Large intestine (tissue), 3 donors: ENCODE data around the gene VSIG8. TPM values are rescaled to one million over a fixed set of nuclear protein-coding genes. Genes with fewer than 3 reads are reported as not detected.
A peak's percentile ranks its signal among the peaks of the same experiment; 100 is the strongest.

ENCODE experiments used
- DNase-seq, 2 donors: peaks; one replicate each; pipeline versions ENCODE4 v3.0.0 to v3.0.0-alpha.2; 2013
- H3K27ac ChIP-seq: one replicate; pipeline ENCODE4 v1.5.1; 2013; ENCODE audit warnings: low read length
- H3K27me3 ChIP-seq: 2 replicates; pipeline ENCODE4 v1.6.1; 2013; ENCODE audit warnings: low read length; ENCODE audit not compliant: control insufficient read depth, insufficient read depth
- H3K36me3 ChIP-seq: 2 replicates; pipeline ENCODE4 v1.6.1; 2013; ENCODE audit warnings: low read length; ENCODE audit not compliant: control insufficient read depth, insufficient read depth
- H3K4me1 ChIP-seq: one replicate; pipeline ENCODE4 v1.6.1; 2013; ENCODE audit warnings: low read length; ENCODE audit not compliant: control insufficient read depth, insufficient read depth
- H3K4me3 ChIP-seq: one replicate; pipeline ENCODE4 v1.5.1; 2013; ENCODE audit warnings: low read length
- H3K9me3 ChIP-seq: one replicate; pipeline ENCODE4 v1.6.1; 2013; ENCODE audit warnings: mild to moderate bottlenecking, low read depth, low read length, moderate library complexity; ENCODE audit not compliant: control insufficient read depth
- WGBS: methylation state at CpG from one replicate; pipeline ENCODE4 v1.1.5; 2013; ENCODE audit warnings: low lambda C conversion rate; ENCODE audit not compliant: insufficient coverage; 5-methylcytosine and 5-hydroxymethylcytosine counted together
- polyA plus RNA-seq: library from polyadenylated mRNA; unstranded; fragments of 120-200 nt; gene quantifications from one replicate; pipeline ENCODE4 v1.2.1, GENCODE V29; 2013

The VSIG8 gene
- polyA plus RNA-seq, 1 donor: 0.06 TPM

DNA sequence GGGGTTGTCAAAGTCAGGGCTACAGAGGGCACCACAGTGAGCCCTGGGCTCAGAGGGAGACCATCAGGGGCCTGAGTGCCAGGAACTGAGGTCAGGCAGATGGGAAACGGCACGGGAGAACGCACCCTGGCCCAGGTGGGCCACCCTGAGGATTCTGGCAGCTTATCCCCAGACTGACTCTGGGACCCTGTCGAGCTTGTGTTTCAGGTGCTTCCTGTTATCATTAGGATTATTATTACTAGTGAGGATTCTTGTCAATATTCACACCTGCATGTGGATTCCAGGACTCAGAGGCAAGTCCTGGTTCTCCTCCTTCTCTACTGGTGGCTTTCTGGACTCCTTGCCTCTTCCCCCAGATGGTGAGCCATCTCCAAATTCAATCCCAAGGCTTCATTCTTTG, 15.2 kb downstream of the VSIG8 start:
- no peaks in the 10 kb centered on the region for H3K27me3 ChIP-seq
- peak overlapping the region; percentile 98 for H3K27ac ChIP-seq
- peaks cover 25% of the 10 kb centered on the region for H3K4me1 ChIP-seq
- no peaks in the 10 kb centered on the region for H3K36me3 ChIP-seq
- no peak overlapping the region for H3K4me3 ChIP-seq
- DNase-seq: no peak
- H3K9me3 ChIP-seq: no peaks in the 10 kb centered on the region
- WGBS: no CpG with 5 or more reads among the region's 4 CpGs

DNA sequence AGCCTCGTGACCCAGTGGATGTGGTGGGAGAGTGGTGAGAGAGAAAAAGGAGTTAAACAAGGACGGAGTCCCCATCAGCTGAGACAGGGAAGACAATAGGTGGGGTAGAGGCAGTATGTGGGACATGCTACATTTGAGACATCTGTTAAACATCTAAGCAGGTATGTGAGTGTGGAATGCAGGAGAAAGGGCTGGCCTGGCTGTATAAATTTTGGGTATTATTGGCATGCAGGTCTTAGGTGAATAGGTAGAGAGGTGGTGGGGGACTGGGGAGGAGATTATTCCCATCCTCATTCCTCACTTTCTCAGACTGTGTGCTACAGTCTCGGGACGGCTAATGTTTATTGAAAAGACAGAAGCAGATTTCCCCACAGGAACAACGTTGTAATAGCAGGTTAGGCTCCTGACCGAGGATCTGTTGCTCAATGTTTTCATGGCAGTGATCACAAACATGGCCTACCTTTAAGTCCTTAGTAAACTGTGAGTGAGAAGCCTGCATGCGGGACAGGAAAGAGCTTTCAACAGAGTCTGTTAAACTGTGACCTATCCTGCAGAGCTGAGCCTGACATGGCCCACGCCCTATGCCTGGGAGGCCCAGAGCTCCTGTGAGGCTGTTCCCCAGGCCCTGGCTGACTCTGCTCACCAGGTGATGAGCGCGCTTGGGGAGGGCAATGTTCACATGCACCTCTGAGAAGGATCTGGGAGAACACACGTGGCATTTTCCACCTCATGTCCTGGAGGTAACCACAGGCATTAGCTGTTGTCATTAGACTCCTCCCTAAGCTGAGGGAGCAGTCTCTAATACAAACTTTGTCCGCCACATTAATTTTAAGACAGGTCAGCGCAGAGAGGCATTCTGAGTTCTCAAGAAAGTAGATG, 16.5 kb downstream of the VSIG8 start:
- 92% methylated on average over 2 of the region's 13 CpGs for WGBS
- Histone ChIP-seq H3K36me3 (no peaks in the 10 kb centered on the region), H3K4me1 (peaks cover 25% of the 10 kb centered on the region), H3K27me3 (no peaks in the 10 kb centered on the region), H3K27ac (peak overlapping the region; percentile 98), H3K4me3 (no peak overlapping the region), H3K9me3 (no peaks in the 10 kb centered on the region)
- peak; percentile 95 to 98 for DNase-seq

DNA sequence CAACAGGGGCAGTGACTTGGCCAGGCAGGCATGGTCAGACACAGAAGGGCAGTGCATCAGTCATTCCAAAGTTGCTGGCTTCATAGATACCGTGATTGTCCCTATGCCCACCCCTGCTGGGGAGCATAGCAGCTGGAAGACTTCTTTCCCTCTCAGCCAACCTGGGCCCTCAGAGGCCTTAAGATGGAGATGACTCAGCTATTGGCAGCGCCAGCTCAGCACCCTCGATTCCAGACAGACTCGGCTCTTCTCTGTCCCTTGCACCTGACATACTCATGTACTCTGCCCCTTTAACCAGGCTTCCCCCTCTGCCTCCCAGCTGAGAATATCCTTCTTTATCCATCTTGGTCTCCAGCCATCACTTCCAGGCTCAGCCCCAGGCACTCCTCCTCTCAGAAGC, 19.0 kb downstream of the VSIG8 start:
- DNase-seq: peak in 1 of 2 donors; percentile 30
- 56% methylated on average over 2 of the region's 4 CpGs for WGBS
- peaks cover 25% of the 10 kb centered on the region for H3K4me1 ChIP-seq

DNA sequence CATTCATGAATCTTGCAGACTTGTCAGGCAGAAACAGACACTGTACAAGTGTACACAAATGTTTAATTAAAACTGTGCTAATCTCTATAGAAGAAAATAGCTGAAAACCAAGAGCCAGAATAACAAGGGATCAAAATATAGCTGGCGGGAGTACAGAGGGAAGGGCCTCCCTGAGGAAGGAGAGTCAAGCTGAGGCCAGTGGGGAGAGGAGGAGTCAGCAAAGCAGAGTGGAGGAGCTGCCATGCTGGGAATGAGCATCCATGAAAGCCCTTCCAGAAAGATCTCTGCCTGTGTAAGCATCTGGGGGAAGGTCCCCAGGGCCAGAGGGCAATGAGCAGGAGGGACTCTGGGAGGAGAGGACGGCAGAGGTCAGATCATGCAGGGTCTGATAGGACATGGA, 20.7 kb downstream of the VSIG8 start:
- no peaks in the 10 kb centered on the region for H3K36me3 ChIP-seq
- no peak overlapping the region for H3K4me3 ChIP-seq
- H3K4me1 ChIP-seq: peaks cover 17% of the 10 kb centered on the region
- no peak overlapping the region for H3K27ac ChIP-seq
- no peaks in the 10 kb centered on the region for H3K9me3 ChIP-seq
- 86% methylated on average over 1 of the region's 2 CpGs for WGBS
- H3K27me3 ChIP-seq: no peaks in the 10 kb centered on the region
- no peak for DNase-seq

More for the DNA sequence above, 19.0 kb downstream of the VSIG8 start:
- Histone ChIP-seq H3K4me3 (no peak overlapping the region), H3K27ac (no peak overlapping the region), H3K36me3 (no peaks in the 10 kb centered on the region), H3K9me3 (no peaks in the 10 kb centered on the region), H3K27me3 (no peaks in the 10 kb centered on the region)

DNA sequence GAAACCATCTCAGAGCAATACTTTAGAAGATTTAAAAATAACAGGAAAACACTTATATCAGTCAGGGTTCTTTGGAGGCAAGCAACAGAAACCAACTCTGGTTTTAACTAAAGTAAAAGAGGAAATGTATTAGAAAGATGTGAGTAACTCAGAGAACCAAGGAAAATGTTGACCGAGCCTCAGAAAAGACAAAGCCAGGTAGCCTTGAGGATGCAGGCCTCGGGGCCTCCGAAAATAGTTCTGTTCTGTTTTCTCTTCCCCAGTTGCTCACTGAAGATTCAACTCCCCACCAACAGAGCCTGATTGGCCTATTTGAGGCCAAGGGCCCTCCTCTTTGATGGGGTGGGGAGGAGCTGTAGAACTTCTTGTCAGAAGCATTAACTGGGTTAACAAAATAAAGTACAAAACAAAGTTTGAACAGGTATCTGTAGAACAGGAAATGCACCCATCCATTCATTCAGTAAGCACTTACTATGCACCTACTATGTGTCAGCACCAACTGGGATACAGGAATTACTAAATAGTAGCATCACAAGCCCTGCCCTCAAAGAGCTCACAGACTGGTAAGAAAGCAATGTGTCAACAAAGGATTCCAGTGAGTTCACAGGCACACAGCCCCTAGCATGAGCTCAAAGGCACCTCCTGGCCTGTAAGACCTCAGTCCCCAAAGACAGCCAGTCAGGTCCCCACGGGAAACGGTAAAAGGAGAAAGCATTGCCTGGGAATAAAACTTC, 23.2 kb downstream of the VSIG8 start:
- H3K4me3 ChIP-seq: no peak overlapping the region
- DNase-seq: no peak
- H3K4me1 ChIP-seq: no peaks in the 10 kb centered on the region
- H3K27ac ChIP-seq: no peak overlapping the region
- H3K36me3 ChIP-seq: no peaks in the 10 kb centered on the region
- H3K9me3 ChIP-seq: no peaks in the 10 kb centered on the region
- 100% methylated on average over 2 of the region's 5 CpGs for WGBS
- H3K27me3 ChIP-seq: no peaks in the 10 kb centered on the region

DNA sequence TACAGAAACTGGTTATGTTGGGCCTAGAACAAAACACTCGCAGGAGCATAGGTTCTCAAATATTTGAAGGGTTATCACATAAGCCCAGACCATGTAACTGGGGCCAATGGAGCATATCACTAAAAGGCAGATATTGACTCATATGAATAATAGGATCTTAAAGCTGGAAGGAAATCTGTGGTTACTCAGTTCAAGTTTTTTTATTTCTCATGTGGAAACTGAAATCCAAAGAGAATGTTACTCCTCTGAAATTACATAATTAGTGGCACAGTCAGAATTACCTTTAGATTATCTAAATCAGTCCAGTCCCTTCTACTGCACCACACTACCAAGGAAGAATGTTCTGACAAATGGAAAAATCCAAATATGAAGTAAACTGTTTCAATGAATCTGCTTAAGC, 23.7 kb downstream of the VSIG8 start:
- Histone ChIP-seq H3K27me3 (no peaks in the 10 kb centered on the region), H3K4me3 (no peak overlapping the region), H3K9me3 (no peaks in the 10 kb centered on the region), H3K36me3 (no peaks in the 10 kb centered on the region), H3K4me1 (no peaks in the 10 kb centered on the region), H3K27ac (no peak overlapping the region)
- no CpG with 5 or more reads among the region's 1 CpG for WGBS
- DNase-seq: no peak

DNA sequence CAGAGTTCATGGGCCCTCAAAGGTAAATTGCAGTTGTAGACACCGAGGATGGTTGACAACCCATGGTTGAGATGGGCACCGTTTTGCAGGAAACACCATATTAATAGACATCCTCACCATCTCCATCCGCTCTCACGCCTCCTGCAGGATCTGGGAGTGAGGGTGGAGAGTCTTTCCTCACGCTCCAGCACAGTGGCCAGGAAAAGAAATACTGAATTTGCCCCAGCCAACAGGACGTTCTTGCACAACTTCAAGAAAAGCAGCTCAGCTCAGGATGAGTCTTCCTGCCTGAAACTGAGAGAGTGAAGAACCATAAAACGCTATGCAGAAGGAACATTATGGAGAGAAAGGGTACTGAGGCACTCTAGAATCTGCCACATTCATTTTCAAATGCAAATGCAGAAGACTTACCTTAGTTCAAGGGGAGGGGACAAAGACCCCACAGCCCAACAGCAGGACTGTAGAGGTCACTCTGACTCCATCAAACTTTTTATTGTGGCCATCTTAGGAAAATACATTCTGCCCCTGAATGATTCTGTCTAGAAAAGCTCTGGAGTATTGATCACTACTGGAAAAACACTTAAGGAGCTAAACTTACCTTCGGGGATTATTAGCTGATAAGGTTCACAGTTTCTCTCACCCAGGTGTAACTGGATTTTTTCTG, 26.5 kb downstream of the VSIG8 start:
- Histone ChIP-seq H3K27me3 (no peaks in the 10 kb centered on the region), H3K36me3 (no peaks in the 10 kb centered on the region), H3K9me3 (no peaks in the 10 kb centered on the region), H3K27ac (no peak overlapping the region), H3K4me3 (no peak overlapping the region), H3K4me1 (no peaks in the 10 kb centered on the region)
- DNase-seq: no peak
- 80% methylated on average over 1 of the region's 8 CpGs for WGBS

DNA sequence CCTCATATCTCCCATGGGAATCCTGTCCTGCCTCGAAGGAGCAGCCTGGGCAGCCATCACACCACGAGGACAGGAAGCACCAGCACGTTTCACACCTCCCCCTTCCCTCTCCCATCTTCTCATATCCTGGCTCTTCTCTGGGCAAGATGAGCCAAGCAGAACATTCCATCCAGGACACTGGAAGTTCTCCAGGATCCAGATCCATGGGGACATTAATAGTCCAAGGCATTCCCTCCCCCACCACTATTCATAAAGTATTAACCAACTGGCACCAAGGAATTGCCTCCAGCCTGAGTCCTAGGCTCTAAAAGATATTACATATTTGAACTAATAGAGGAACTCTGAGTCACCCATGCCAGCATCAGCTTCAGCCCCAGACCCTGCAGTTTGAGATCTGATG, 27.1 kb downstream of the VSIG8 start:
- DNase-seq: no peak
- WGBS: no CpG with 5 or more reads among the region's 3 CpGs
- no peaks in the 10 kb centered on the region for H3K36me3 ChIP-seq
- no peaks in the 10 kb centered on the region for H3K27me3 ChIP-seq
- H3K4me3 ChIP-seq: no peak overlapping the region
- H3K4me1 ChIP-seq: no peaks in the 10 kb centered on the region
- H3K27ac ChIP-seq: no peak overlapping the region
- no peaks in the 10 kb centered on the region for H3K9me3 ChIP-seq

DNA sequence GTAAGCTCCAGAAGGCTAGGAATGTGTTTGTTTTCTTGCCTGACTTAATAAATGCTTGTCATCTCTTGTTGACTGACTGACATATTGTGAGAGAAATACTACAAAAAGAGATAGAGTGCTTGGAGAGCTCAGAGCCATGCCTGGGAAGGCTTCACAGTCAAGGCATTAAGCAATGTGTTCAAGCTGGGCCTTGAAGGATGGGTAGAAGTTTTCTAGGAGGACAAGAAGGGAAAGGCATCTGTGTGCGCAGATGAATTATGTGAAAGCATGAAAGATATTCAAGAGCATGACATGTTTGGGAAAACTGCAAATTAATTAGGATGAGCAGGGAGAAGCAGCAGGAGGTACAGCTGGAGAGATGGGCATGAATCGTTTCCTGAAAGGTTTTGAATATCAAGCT, 30.1 kb downstream of the VSIG8 start:
- DNase-seq: no peak
- Histone ChIP-seq H3K27ac (no peak overlapping the region), H3K36me3 (no peaks in the 10 kb centered on the region), H3K27me3 (no peaks in the 10 kb centered on the region), H3K4me1 (no peaks in the 10 kb centered on the region), H3K9me3 (no peaks in the 10 kb centered on the region), H3K4me3 (no peak overlapping the region)
- WGBS: 80% methylated on average over 1 of the region's 2 CpGs

DNA sequence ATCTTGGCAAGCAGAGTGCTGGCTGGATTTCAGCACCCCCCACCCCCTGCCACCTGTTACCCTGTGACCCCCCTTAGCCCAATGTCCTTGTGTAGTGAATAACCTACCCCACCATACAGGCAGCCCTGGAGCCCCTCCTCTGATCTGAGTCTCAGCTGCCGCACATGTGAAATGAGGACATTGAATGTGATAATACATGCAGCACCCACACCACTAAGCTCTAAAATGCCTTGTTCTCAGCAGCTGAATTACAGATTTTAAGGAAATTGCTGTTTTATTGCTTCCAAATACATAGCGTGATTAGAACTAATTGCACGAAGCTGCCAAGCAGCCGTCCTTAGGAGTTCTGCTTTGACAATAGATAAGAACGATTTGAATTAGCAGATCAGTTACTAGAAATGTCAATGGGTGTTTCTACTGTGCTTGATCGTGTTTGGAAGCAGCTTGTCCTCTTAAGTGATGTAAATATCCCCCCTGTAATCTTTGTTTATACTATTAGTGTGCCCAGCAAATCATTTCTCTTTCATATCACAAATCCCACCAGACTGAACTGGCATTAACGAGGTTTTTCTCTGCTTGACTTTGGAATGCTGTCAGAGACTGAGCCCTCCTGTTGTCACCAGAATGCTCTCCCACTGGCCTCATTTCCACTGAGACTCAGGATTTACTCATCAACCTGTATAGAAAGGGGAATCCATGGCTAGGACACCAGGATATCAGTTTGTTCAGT, 30.9 kb downstream of the VSIG8 start:
- Histone ChIP-seq H3K36me3 (no peaks in the 10 kb centered on the region), H3K9me3 (no peaks in the 10 kb centered on the region), H3K4me3 (no peak overlapping the region), H3K27me3 (no peaks in the 10 kb centered on the region), H3K27ac (no peak overlapping the region), H3K4me1 (no peaks in the 10 kb centered on the region)
- WGBS: no CpG with 5 or more reads among the region's 7 CpGs
- DNase-seq: no peak
